ENCODE results near the gene HOXC10.

The HOXC10 gene

DNA sequence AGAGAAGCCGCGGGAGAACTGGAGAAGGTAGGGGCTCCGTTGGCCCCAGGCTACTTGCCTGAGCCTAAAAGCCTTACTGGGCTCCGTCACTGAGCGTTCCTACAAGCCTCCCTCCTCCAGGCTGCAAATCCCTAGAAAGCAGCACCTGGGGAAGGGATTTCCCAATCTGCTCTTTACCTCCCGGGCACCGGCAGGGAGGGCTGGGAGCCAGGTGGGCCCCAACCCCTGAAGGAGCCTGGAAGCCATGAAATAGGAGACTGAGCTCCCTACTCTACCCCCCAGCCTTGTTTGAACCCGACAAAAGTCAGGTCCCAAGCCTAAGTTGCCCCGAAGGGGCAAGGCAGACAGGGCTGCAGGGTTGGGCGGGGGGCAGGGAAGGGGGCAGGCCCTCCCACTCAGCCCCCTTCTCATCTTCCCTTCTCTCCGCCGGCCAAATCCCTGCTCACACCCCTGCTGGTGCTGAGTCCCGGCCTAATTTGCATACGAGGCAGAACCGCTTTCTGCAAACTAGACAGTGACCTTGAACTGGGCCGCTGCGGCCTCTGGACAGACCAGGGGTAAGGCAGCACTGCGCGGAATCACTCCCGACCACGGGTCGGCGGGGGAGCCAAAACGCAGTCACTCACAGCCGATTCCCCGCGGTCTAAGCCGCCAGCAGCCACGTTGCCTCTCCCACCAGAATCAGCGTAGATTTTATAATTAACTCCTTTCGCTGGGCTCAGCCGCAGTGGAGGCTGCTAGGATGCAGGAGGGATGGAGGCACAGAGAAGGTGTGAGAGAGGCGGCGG is 34.0 kb upstream of the HOXC10 start:
- DNase-seq: no peak

DNA sequence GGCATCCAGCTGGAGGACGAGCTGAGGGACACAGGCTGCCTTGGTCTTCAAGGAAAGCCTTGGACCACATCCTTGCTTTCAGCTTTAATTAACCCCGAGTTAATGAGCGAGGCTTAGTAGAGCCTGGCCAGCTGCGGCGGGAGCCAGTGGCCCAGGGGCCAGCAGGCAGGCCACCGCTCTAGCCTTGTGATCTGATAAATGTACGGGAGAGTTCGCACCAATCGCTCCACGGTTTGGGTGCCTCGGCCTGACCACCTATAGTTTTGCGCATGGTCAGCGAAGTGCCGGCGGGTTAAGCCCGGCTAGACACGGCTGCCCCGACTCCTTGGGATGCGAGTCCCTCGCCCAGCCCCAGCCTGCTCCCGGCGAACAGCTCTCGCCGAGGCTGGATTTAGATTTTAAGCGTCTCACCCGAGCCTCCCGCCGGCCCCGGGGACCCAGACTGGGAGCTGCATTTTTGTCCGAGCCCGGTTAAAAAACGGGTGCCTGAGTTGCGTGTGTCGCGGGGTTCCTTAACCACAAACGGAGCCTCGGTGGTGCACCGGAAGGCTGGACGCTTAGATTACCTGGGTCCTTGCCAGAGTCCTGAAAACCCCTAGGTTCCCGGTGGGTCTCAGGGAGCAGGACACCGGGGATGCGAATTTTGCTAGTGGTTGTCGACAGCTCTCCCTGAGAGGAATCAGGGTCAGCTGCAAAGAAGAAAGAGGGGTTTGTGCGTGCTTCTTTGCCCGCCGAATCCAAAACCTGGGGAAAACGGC is 33.2 kb upstream of the HOXC10 start:
- no peak for DNase-seq

- DNase-seq: no peak
Observed at GRCh38 chr12:53952335-53952694, 32.6 kb upstream of the HOXC10 start.

DNA sequence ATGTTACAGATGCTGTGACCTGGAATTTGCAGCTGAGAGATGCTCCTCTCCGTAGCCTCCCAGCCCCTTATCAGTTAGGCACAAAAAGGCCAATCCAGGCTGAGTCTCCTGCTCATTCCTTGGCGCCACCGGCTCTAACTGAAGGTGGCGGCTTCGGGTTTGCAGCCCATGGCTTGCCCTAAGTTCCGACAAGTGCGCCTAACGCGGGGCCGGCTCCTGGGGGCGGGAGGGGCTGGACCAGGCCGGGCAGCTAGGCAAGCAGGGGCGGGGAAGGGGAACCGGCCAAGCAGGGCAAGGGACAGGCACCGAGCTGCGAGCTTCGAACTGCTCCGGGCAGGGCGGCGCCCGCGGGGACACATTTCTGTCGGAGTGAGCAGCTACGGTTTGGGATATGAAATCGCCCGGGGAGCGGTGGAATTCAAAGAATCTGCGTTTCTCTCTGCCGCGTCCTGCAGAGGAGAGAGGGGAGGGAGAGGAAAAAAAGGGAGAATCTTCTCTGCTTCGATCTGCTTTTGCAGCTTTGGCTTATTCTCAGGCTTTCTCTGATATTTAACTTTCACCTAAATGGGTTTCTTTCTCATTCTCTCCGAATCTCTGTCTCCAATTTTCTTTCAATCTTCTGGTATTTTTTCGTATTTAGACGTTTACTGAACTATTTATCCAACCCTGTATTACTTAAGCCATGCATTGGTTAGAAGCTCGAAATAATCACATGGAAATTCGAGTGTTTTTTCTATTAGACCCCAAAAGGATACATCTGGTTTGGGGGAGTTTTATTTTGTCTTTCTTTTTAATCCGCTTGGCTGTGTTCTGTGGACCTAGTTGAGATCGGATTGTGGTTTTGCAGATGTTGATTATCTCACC is 31.8 kb upstream of the HOXC10 start:
- no peak for DNase-seq

DNA sequence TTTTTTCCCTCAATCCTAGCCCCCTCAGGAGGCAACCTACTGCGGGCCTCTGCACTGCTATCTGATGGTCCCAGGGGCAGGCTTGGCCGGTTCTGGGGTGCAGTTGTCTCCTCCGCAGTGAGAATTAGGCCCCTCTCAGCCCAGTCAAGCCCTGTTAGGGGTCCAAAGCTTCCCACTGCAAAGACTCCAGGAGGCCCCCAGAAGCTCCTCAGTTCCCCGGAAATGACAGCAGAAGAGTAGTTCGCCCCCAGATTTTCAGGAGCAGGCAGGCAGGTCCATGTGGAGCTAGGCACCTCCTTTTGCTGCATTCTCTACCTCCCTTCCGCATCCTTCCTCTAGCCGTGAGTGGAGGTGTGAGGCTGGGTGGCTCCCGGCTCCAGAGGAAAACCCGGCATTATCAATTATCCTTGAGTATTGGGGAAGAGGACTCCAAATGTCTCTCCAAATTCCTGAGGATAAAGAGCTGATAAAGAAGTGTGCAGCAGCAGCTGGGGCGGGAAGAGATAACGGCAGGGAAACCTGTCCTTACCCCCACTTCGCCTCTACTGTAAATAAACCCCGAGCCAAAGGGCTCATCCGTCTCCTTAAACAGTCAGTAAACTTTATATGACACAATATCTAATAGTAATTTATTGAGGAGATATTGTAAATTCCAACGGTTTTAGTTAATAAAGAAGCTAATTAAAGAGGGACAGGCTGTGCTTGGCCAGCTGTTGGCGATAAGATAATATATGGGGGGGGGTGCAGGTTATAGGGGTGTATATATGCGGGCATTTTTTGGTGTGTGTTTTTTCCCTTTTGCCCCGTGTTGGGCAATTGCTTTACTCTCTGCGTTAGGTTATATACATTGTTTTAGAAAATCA is 30.9 kb upstream of the HOXC10 start:
- DNase-seq: no peak

DNA sequence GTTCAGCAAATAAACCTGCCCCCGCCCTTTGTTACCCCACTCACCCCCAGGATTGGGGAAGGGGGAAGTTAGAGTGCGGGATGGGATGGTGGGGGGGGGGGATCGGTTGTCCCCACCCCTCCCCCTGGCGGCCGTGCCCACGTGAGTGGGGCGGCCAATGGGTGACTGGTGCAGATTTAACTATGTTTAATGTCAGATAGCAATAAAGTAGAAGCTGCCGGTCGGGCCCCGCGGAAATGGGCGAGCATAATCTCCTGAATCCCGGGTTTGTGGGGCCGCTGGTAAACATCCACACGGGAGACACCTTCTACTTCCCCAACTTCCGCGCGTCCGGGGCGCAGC is 30.3 kb upstream of the HOXC10 start, which contains the start of gene HOXC12:
HOXC12 (plus strand) TSS at position 210 of the 342 bp plus-strand sequence; CDS start at position 237, 27 bp downstream.
- DNase-seq: no peak

- no peak for DNase-seq
Observed at GRCh38 chr12:53955036-53955775, 29.7 kb upstream of the HOXC10 start.

DNA sequence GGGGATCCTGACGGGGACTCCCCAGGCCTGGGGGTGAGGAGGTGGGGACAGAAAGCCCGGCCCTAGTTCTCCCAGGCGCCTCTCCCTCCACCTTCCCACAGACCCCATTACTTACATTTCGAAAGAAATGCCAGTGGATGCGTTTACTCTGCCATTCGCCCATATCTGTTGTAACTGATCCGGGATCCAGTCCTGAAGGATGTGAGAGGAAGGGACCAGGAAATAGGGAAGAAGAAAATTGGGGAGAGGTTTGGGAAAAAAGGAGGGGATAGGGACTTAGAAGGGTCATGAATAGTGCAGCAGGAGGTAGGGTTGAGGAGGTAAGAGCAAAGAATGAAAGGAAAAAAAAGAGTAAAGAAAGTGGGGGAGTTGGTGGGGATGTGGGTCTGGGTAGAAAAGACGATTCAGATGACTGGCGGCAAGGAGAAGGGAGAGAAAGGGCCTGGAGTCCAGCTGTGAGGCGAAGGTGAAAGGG is 29.1 kb upstream of the HOXC10 start:
- DNase-seq: no peak

DNA sequence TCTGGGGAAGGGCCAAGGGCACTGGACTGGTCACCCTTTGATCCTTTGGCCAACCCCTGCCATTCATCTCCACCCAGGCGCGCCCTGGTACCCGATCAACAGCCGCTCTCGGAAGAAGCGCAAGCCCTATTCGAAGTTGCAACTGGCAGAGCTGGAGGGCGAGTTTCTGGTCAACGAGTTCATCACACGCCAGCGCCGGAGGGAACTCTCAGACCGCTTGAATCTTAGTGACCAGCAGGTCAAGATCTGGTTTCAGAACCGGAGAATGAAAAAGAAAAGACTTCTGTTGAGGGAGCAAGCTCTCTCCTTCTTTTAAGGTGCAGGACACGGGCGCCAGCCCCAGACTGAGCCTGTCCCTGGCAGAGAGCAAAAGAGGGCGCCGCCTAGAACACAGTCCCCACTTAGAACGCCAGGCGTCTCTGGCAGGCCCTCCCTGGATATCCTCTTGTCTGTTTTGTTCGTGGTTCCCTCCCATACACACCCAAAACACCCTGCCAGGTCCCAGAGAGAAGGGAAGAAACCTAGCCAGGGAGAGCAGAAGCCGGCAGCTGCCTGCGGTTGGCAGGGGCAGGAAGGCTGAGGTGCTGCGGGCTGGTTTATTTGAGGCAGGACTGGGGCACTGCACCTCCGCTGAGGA is 28.6 kb upstream of the HOXC10 start:
- DNase-seq: no peak

- no peak for DNase-seq
Observed at GRCh38 chr12:53956914-53957536, 27.9 kb upstream of the HOXC10 start.

- DNase-seq: no peak
Observed at GRCh38 chr12:53958128-53958527, 26.8 kb upstream of the HOXC10 start.

GRCh38 chr12:53959314-53959713 is 25.6 kb upstream of the HOXC10 start:
- no peak for DNase-seq

DNA sequence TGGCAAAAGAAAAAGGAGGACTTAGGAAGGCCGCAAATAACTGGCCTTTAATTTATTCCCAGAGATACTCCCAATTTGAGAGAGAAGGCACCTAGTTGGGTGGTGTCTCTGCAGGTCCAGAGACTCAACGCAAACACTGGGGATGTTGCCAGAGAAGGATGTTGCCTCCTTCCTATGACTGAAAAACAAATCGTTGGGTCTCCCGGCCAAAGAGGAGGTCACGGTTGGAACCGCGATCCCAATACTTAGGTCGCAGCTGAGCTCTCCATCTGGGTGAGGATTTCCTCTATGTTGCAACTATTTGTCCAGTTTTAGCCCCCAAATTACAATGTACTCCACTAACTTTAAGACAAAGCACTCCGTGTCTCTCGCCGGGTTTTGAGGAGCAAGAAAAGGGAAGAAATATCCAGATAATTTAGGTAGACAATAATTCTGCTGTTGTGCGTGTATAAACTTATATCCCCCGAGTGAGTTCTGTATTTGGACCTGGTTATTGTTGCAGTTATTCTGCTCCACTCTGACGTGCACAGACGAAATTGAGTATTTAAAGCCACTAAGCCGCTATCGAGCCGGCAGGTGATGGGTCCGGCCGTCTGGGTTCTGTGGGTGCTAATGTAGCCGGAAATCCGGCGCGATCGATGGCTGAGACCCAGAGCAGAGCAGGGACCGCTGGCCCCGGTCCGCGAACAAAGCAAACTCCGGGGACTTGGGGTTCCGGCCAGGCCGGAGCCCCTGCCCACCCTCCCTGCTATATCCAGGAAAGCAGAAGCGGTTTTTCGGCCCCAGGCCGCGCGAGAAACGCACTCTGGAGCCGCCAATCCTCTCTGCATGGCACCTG is 24.5 kb upstream of the HOXC10 start:
- no peak for DNase-seq

- no peak for DNase-seq
Observed at GRCh38 chr12:53961025-53961761, 23.8 kb upstream of the HOXC10 start.

DNA sequence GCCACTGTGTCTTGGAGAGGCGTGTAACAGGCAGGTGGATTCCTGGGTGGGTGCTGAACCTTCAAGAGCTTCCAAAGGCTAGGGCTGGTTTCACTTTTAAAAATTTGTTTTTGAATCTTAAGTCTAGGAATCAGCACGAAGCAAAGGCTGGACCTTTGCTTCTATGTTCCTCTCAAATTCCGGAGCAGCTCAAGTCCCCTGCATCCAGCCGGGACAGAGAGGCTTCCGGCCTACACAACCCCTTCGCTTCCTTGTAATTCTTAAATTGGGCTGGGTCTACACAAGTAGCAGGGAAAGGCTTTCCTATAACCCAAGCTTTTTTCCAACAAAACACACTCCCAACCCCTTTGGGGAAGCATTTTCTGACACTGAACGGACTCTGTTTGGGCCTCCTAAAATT is 21.9 kb upstream of the HOXC10 start:
- no peak for DNase-seq

GRCh38 chr12:53963434-53964314 is 21.3 kb upstream of the HOXC10 start:
- DNase-seq: no peak

GRCh38 chr12:53964315-53964713 is 20.6 kb upstream of the HOXC10 start:
- no peak for DNase-seq

All from T-helper 9 cell (primary cell).